GM21381 (cell line): ENCODE measurements around the gene EPG5.
A peak's percentile ranks its signal among the peaks of the same experiment; 100 is the strongest.
"Not testable (repeated sequence)": the region's sequence is repeated elsewhere in the genome, so short reads cannot be mapped to it uniquely, and the experiment has no call there.

Experiments
- ATAC-seq: cut with Tn5 transposase; IDR thresholded peaks from one replicate; pipeline ENCODE4 v1.9.1; 2021; ENCODE audit warnings: mild to moderate bottlenecking, moderate library complexity; ENCODE audit not compliant: unreplicated experiment

EPG5 gene

DNA sequence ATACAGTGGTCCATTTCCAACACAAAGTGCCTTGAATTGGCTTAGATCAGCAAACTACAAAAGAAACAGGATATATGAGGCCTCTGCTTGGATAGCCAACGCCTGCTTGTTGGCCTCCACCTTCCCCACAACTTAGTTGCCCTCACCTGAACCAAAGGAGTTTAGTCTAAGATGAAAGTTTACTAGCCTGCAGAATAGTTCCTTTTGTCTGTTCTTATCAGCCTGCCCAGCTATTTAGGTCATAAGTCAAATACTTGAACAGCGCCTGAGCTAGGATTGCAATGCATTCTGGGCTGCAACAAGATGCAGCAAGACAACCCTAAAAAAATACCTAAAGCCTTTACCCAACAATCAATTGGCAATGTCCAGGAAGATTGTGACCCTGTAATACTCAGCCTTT is 13.1 kb upstream of the EPG5 start:
- no peak for ATAC-seq

DNA sequence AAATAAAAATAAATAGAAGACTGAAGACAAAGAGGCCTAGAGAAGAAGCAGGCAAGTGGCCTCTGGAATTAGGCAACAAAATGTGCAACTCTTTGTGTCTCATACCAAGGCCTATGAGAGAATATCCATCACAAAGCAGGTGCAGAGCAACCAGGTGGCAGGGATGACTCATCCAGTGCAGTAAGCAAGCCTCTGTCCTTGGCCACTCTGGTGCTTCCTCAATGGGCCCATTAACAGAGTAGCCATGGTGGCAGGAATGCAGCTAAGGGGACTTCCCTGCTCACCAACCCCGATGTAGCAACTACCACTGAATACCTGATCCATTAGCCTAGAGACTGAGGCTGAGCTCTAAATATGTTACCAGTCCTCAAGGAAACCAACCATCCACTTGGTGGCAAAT is 11.0 kb upstream of the EPG5 start:
- no peak for ATAC-seq

DNA sequence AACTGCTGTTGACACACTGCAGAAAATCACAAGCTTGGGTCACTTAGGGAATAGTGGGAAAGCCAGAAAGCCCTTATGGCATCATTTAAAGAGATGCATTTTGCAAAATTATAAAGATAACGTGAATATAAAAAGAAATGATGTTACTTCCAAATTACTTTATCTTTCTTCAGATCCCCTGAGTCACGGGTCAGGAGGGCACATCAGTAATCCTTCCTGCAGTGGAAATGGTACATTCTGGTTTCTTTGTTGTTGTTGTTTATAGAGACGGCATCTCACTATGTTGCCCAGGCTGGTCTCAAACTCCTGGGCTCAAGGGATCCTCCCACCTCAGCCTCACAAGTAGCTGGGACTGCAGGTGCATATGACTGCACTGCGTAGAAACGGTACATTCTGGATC is 9.8 kb upstream of the EPG5 start:
- ATAC-seq, result no peak

DNA sequence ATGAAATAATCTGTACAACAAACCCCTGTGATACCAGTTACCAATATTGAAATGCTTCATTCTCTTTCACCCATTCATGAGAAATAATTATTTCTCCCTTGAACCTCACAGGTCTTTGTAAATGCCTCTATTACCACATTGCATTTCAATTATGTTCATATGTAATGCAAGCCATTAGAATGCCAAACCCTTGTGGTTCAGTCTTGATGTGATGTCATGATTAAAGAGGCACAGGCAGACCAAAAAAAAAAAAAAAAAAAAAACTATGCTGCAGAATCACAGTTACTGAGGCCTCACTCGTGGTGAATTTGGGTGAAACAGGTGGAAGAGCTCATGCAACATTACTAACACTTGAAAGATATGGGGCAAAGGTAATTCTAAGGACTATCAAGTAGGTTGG is 9.4 kb upstream of the EPG5 start:
- ATAC-seq, result no peak

- ATAC-seq, result no peak
Observed at GRCh38 chr18:45974088-45974536, 7.0 kb upstream of the EPG5 start.

- ATAC-seq, result not testable (repeated sequence)
Observed at GRCh38 chr18:45964913-45965312, 2.2 kb downstream of the EPG5 start.

- ATAC-seq, result no peak
Observed at GRCh38 chr18:45962866-45963265, 4.3 kb downstream of the EPG5 start.

DNA sequence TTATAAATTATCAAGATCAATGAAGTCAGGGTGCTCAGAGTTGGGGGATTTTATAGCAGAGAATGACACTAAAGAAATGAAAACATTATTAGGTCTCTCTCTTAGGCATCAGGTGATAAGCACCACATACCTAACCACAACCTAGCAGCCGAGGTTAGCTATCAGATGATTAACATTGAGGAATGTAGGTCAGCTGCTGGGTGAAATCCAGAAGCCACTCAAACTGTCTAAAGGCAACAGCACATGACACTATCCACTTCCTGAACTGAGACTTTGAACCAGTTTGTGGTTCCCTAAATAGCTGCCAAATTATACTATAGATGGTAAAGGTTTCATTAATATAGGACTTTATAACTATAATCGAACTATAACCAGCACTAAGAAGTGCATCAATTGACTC is 4.7 kb downstream of the EPG5 start:
- no peak for ATAC-seq

GRCh38 chr18:45959484-45959883 is 7.6 kb downstream of the EPG5 start:
- ATAC-seq, result not testable (repeated sequence)

GRCh38 chr18:45958730-45959129 is 8.4 kb downstream of the EPG5 start:
- ATAC-seq, result no peak

DNA sequence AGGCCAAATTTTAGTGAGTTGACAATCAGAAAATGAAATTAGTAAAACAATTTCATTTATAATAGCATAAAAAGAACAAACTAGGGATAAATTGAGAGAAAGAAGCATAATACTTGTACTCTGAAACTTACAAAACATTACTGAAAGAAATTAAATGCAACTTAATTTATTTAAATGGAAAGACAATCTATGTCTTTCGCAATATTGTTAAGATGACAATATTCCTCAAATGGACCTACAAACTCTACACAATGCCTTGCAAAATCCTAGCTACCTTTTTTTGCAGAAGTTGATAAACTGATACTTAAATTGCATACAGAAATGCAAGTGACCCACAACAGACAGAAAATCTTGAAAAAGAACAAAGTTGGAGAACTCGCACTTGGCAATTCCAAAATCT is 9.1 kb downstream of the EPG5 start:
- no peak for ATAC-seq

DNA sequence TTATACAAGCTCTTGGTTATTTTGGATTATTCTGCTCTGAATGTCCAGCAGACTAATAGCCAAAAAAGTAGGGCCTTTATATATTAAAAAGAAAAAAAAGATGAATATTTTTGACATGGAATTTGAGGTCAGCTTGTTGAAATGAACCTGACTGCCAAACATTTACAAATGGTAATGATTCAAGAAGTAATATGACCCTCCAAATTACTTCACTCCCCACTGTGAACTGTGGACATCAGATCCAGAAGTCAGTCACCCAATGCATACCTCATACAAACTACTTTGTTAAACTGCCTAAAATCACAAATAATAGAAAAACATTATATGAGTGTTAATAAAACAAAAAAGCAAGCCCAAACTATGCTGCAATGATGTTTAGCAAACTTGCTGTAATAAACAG is 10.0 kb downstream of the EPG5 start:
- ATAC-seq, result no peak

- no peak for ATAC-seq
Observed at GRCh38 chr18:45954070-45954934, 12.8 kb downstream of the EPG5 start.

- ATAC-seq, result no peak
Observed at GRCh38 chr18:45951016-45951714, 16.0 kb downstream of the EPG5 start.

DNA sequence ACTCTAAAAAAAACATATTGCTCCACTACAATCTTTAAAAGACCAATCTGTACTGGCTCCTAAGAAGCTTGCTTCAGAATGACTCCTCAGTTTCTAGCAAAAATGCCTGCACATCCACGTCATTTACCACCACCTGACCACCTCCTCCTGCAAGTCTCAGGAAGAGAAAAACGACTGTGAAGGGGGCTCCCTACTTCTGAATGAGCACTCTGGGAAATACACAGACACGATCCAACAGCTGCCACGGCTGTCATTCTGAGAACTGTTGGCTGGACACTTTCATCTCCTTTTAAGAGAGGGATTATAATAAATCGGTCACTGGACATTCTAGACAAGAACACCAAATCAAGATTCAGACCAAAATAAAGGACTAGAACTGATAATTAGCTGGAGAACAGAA is 21.5 kb downstream of the EPG5 start:
- ATAC-seq, result no peak

- ATAC-seq, result no peak
Observed at GRCh38 chr18:45940724-45941123, 26.4 kb downstream of the EPG5 start.

DNA sequence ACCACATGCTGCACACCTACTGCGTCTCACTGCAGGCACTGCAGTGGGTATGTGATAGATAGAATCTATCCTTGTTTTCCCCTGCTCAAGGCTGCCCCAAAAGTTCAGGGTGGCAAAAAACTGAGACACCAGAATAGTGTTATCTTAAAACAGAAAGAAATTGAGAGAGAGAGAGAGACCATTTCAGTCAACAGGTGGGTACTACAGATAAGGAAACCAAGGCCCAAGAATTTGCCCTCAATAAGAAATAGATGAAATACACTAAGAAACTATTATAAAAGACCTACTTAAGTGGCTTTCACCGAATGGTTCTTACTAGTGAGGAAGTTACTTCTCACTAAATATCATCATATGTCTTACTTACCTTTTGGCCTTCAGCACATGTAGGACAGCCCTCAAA is 27.9 kb downstream of the EPG5 start:
- no peak for ATAC-seq

DNA sequence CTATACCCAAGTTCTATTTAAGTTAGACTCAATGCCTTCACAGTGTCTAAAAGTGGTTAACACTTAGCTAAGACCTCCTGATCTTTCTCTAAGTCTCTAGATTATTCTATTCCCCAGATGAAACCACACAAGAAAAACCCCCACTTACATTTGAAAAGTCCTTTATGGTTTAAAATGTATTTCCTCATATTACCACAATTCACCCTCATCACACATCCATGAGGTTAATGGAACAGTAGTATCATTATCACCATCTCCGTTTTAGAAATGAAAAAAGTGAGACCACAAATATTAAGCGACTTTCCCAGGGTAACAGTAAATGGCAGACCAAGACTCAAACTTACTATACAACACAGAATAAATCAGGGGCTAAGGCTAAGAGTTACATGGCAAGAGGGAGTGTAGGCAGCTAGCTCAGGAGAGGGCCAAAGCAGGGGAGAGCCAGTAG is 28.6 kb downstream of the EPG5 start:
- ATAC-seq, result peak; percentile 43

GRCh38 chr18:45935591-45936335 is 31.4 kb downstream of the EPG5 start:
- no peak for ATAC-seq

DNA sequence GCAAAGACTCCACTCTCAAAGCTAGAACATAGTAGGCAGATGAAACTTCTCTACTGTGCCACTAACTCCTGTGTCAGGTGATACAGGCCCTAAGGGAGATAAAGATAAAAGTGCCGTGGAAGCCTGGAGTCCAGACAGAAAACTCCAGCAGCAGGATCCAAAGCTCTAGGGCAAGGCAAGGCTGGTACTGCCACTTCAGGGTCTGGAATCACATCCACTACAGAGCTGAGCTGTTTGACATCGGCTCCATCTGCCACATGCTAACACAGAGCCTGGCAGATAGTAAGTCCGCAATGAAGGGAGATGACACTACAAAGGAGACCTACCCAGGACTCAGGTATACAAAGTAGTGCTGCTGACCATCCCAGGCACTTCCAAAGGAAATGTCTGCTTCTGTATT is 34.4 kb downstream of the EPG5 start:
- ATAC-seq, result no peak

DNA sequence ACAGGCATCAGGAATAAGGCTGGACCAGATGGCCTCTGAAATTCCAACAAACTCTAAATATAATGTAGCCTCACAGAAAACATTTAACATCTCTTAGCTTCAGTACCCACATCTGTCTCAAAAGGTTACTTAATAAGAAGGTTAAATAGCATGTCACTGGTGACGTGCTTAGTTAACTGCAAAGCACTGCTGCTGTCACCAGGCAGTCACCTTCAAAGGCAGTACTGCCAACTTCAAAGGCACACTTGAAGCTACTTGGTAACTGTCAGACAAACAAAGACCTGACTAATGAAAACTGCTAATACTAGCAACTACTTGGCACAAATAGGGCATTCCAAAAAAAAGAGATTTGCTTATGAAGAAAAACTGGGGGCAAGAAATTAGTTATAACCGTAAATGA is 36.2 kb downstream of the EPG5 start:
- no peak for ATAC-seq

DNA sequence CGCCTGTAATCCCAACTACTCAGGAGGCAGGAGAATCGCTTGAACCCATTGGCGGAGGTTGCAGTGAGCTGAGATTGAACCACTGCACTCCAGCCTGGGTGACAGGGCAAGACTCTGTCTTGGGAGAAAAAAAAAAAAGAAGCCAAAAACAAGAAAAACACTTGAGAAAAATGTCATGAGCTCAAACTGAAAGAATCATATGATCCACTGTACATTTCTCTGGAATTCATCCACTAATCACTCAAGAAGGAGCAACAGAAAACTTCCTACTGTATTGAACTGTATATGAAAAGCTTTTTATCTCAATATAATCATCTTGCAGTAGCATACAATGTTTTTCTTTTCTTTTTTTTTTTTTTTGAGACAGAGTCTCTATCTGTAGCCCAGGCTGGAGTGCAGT is 40.4 kb downstream of the EPG5 start:
- no peak for ATAC-seq
